Activated CD4-positive, CD25-positive, alpha-beta regulatory T cell (primary cell): ENCODE measurements around the gene COL23A1.

ENCODE experiments used
- DNase-seq, 4 experiments: peaks; one replicate each; lab custom pipeline; 2025; lab: John Stamatoyannopoulos, UW

The COL23A1 gene

GRCh38 chr5:178391480-178391879 is 198.7 kb downstream of the COL23A1 start:
- no peak for DNase-seq

DNA sequence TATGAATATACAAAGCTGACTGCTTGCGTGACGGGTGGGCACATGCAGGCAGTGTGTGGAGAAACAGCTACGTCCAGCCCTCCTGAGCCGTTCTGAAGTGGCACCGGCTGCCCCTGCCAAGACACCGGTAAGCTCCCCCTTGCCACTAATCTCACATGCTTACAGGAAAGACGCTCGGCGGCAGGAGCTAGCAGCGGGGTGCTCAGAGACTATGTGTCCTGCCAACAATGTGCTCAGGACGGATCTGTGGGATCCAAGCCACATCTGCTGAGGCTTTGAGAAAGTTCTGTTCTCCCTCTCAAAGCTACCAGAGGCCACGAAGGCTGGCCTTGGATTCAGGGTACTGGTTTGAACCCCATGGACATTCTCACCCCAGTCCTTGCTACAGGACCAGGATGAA is 200.4 kb downstream of the COL23A1 start:
- no peak for DNase-seq

DNA sequence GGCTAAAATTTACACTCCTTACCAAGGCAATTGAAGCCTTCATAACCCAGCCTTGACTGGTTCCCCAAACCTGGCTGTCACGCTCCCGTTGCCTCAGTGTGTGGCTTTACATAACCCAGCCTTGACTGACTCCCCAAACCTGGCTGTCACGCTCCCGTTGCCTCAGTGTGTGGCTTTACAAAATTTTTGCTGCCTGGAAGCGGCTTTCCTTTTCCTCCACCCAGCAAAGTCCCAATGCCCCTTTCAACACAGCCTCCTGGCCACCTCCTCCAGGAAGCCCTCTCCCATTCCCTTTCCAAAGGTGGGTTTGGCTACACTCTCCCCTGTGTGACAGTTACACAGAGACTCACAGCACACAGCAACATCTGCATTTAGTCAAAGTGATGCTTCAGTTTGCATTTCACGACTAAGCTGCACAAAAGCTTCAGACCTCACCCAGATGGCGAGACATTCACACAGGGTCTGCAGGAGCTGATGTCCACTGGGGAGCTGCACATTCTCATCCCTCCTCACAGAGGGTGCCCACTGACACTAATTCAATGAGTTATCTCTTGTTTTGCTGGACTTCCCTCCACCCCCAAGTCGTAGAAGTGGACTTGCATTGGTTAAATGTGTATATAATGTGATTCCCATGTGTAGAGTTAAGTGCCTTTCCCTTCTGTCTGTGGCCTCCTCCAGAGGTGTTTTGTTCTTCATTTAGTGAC is 201.0 kb downstream of the COL23A1 start:
- no peak for DNase-seq

- DNase-seq = no peak
These were observed 201.7 kb downstream of the COL23A1 start for GRCh38 chr5:178388386-178389025.

GRCh38 chr5:178387856-178388190 is 202.4 kb downstream of the COL23A1 start:
- DNase-seq = no peak

- DNase-seq = no peak
These were observed 202.9 kb downstream of the COL23A1 start for GRCh38 chr5:178387061-178387855.

- DNase-seq = no peak
These were observed 203.8 kb downstream of the COL23A1 start for GRCh38 chr5:178386336-178386931.

GRCh38 chr5:178385496-178385890 is 204.7 kb downstream of the COL23A1 start:
- no peak for DNase-seq

DNA sequence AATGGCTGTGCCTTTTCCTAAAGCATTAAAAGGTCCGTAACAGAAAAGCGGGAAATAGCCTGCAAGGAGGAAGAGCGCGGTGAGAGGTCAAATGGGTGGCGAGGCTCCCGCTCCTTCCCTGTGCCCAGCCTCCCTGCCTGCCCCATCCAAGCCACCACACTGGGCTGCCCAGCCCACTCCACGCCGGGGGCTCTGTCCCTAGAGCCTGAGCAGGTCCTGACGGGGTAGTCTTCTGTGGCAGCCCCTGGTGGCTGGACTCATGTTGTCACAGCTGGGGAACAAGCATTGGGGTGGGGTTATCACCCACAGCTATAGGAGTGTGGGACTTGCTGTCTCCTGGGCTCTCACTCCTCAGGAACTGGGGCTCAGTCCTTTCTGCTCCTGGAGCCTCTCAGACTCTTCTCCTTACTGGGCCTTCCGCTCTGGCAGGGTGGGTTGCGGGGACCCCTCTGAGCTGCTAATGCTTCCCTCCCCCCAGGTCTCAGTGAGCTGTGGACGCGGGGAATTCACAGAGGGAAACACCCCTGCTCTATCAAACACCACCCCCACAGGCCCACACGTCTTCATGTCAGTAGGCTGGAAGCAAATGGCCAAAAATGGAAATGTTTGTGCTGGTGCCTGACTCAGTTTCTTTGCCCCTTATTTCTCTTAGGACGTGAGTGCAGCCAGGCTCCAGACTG is 205.2 kb downstream of the COL23A1 start:
- no peak for DNase-seq

DNA sequence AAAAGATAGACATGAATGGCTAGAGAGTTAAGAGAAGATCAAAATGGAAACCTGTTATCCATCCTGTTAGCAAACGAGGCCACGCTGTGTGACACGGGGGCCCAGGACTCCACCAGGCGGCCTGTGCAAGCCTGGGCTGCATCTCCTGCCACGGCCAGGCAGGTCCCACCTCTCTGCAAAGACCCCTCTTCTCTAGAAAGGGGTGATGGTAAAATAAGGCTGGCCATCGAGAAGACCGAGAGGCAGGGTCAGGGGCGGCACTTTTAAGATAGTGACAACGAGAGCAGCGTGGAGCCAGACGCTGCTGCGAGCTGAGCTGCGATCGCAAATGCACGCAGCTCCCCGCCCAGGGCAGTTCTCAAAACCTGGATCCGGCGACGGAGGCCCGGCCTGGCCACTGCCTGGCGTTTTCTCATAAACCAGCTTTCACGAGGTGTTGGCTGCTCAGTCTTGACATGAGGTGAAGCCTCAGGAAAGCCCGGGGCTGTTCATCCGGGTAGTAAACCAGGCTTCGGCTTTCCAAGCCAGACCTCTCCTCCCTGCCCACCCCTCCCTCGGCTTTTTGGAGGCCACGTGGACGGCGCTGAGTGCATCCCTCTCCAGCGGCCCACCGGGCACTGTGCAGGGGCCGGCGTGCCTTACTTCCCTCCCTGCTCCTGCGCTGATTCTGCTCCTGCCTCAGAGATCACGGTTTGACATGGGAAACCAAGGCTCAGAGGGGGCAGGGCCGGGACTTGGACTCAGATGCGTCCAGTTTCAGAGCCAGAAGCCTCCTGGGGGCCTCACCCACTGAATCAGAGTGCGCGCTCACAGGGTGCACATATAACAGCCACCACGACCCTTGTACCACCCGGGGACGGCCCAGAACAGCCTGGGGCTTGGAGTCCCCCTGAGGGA is 206.0 kb downstream of the COL23A1 start:
- no peak for DNase-seq

DNA sequence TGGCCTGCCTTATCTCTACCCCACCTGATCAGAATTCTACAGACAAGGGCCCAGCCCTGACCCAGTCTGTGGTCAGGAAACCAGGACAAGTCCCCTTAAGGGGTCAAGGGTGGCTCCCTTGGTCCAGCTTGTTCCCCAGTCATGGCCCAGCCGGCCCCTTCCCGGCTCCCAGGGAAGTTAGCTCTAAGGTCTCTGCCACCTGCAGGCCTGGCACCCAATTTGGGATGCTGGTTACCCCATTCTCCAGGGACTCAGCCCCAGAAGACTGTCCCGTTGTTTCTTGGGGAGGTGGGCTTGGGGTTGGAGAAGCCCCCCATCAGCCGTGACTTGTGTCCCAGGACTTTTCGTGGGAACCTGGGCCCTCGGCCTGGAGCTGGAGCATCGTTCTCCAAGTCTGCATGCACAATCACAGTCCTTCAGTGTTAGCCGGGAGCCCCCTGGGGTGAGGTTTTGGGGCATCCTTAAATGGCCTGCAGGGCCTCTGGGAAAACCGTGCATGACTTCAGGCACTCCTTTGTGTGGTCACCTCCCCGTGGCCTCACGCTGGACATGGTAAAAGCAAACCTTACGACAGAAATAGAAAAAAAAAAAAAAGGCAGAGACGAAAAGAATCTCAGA is 206.8 kb downstream of the COL23A1 start:
- no peak for DNase-seq

DNA sequence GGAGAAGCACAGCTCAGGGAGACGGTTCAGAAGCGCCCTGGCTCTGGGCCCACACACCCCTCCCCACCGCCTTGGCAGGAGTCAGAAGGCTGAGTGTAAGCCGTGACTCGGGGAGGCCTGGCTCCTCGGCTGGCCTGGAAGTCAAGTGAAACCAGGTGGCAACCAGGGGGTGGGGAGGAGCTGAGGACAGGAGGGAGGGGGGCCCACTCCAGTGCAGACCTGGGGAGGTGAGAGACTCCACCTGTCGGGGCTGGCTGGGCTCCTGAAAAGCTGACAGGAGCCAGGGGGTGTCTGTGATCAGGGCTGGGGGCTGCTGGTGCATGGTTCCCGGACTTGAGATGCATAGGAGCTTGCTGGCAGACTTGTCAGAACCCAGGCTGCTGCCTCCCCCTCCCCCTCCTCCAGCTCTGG is 207.4 kb downstream of the COL23A1 start:
- no peak for DNase-seq

GRCh38 chr5:178381921-178382695 is 208.1 kb downstream of the COL23A1 start:
- no peak for DNase-seq

- no peak for DNase-seq
These were observed 209.0 kb downstream of the COL23A1 start for GRCh38 chr5:178381206-178381605.

DNA sequence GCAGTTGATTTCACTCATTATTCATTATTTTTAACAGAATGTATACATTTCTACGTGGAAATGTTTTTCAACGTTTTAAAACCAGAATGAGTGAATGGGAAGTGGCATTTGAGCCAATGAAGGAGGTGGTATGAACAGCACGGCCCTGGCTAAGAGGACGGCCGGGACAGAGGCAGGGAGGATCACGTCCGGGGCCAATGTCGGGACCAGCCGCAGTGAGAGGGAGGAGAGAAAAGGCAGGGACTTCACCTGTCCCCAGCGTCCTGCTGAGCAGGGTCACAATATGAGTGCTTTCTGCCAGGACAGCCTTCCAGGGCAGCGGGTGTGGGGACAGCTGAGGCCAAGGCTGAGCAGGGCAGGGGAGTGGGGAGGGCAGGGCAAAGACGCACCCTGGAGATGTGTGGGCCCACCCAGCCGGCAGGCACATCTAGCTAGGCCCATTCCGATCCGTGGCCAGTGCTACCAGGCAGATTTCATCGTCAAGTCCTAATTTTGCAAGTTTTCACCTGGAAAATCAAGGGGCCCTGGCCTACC is 209.6 kb downstream of the COL23A1 start:
- DNase-seq = no peak

GRCh38 chr5:178380086-178380485 is 210.1 kb downstream of the COL23A1 start:
- no peak for DNase-seq

DNA sequence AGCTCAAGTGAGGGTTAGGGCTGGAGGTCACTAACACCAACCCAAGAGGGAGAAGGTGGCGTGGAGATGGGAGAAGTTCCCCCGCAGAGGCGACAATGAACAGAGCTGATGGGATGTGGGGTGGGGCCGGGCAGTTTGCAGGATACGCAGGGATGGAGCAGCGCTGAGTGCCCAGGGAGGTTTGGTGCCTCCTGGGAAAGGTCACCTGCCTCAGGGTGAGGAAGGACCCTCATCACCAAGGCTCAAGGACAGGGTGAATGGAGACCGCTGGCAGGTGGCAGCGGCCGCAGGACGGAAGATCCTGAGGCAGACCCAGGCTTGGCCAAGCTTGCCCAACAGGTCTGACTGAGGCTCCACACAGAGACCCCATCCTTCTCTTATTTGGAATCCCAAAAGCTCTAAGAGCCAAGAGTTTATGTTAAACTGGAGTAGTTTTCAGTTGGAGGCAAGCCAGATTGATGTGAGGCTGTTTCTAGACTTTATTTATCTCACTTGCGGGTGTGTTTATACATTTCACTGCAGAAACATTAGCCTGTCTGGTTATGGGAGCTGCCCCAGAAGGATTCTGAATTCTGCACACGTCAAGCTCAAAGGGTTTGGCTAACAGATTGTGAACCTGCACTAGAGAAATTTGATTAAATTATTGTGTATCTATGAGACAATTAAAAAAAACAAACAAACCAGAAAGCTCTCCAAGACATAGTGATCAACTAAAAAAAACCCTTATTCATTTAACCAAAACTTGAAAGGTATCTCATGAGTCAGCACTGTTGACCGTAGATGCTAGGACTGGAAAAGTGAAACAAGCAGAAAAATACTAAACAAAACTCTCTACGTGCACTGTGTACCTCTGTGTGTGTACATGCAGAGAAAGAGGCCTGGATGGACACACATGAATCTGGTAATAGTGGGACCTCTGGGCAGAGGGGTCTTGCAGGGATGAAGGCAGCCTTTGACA is 211.4 kb downstream of the COL23A1 start:
- DNase-seq = no peak

GRCh38 chr5:178377583-178378270 is 212.5 kb downstream of the COL23A1 start:
- DNase-seq = no peak
